ENCODE results near the gene TEX13D. TPM values are rescaled to one million over a fixed set of nuclear protein-coding genes. Genes with fewer than 3 reads are reported as not detected.

The TEX13D gene
- polyA plus RNA-seq, 1 of the 3 experiments (the other 2 are of a cell fraction), result not detected

DNA sequence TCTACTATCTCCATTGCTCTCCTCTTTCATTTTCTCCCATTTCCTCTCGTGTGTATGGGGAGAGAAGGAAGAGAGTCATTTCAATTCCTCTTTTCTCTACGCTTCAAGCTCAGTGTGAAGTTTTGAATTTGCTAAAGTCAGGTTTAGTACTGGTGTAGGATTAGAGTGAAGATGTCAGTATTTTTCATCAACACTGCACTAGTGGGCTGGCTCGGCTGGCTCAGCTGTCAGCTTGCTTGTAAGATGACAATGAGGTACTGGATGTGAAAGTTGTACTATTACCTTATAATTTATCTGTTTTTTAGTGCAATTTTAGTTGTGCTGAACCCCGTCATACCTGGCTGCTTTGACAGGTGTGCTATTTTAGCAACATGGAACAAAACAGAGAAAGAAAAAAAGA is 11.8 kb downstream of the TEX13D start:
- Histone ChIP-seq H3K27ac (ENCODE audit: low read depth in 2 of 2, low read length in 1 of 2) (no peak overlapping the region), H3K27me3 (ENCODE audit: insufficient read depth) (no peaks in the 10 kb centered on the region), H3K9me3 (no peaks in the 10 kb centered on the region), H2AFZ (ENCODE audit: low read depth) (no peak overlapping the region), H3K4me3 (ENCODE audit: low read depth in 2 of 2, low read length in 1 of 2) (no peak overlapping the region), H3K4me1 (ENCODE audit: control insufficient read depth in 1 of 2, insufficient read depth in 2 of 2, low read depth in 1 of 2, low read length in 1 of 2) (no peaks in the 10 kb centered on the region), H4K20me1 (ENCODE audit: insufficient read depth) (no peaks in the 10 kb centered on the region), H3K79me2 (ENCODE audit: insufficient read depth) (no peaks in the 10 kb centered on the region), H3K4me2 (no peak overlapping the region), H3K9me2 (no peaks in the 10 kb centered on the region), H3K9ac (no peak overlapping the region), H3F3A (replicated peaks; ENCODE audit: insufficient read depth) (no peaks in the 10 kb centered on the region), H3K36me3 (replicated peaks in 1 of 2; ENCODE audit: control insufficient read depth in 1 of 2, insufficient read depth in 2 of 2, low read length in 1 of 2) (no peaks in the 10 kb centered on the region)
- CTCF ChIA-PET, result no interaction called here
- WGBS (ENCODE audit: low lambda C conversion rate), result 33% methylated on average over 4 of the region's 4 CpGs
- POLR2A ChIA-PET, result no interaction called here
- no peak for DNase-seq
- TF ChIP-seq GABPA (IDR thresholded peaks at IDR 0.05; ENCODE audit: low read depth) (no peak), FOSL2 (IDR thresholded peaks at IDR 0.05; ENCODE audit: borderline replicate concordance, low read depth) (no peak), YY1 (IDR thresholded peaks at IDR 0.05; ENCODE audit: low read depth) (no peak), SIN3A (IDR thresholded peaks at IDR 0.05; ENCODE audit: borderline replicate concordance, low read depth, low read length) (no peak), RFX5 (IDR thresholded peaks at IDR 0.05; ENCODE audit: low read length) (no peak), TCF12 (IDR thresholded peaks at IDR 0.05) (no peak), GATA2 (CRISPR knock-in tag; IDR thresholded peaks at IDR 0.05) (no peak), NFIC (IDR thresholded peaks at IDR 0.05; ENCODE audit: borderline replicate concordance) (no peak), MXI1 (IDR thresholded peaks at IDR 0.05; ENCODE audit: low read depth, low read length) (no peak), TEAD4 (IDR thresholded peaks at IDR 0.05; ENCODE audit: borderline replicate concordance, insufficient read depth) (no peak), ELF1 (IDR thresholded peaks at IDR 0.05) (no peak)
- TF ChIP-seq, protein P1, sequence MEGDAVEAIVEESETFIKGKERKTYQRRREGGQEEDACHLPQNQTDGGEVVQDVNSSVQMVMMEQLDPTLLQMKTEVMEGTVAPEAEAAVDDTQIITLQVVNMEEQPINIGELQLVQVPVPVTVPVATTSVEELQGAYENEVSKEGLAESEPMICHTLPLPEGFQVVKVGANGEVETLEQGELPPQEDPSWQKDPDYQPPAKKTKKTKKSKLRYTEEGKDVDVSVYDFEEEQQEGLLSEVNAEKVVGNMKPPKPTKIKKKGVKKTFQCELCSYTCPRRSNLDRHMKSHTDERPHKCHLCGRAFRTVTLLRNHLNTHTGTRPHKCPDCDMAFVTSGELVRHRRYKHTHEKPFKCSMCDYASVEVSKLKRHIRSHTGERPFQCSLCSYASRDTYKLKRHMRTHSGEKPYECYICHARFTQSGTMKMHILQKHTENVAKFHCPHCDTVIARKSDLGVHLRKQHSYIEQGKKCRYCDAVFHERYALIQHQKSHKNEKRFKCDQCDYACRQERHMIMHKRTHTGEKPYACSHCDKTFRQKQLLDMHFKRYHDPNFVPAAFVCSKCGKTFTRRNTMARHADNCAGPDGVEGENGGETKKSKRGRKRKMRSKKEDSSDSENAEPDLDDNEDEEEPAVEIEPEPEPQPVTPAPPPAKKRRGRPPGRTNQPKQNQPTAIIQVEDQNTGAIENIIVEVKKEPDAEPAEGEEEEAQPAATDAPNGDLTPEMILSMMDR (IDR thresholded peaks at IDR 0.05), result no peak
- TF ChIP-seq, protein P2, sequence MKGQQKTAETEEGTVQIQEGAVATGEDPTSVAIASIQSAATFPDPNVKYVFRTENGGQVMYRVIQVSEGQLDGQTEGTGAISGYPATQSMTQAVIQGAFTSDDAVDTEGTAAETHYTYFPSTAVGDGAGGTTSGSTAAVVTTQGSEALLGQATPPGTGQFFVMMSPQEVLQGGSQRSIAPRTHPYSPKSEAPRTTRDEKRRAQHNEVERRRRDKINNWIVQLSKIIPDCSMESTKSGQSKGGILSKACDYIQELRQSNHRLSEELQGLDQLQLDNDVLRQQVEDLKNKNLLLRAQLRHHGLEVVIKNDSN (IDR thresholded peaks at IDR 0.05; ENCODE audit: borderline replicate concordance, low read depth), result no peak
- TF ChIP-seq, protein P3, sequence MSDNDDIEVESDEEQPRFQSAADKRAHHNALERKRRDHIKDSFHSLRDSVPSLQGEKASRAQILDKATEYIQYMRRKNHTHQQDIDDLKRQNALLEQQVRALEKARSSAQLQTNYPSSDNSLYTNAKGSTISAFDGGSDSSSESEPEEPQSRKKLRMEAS (IDR thresholded peaks at IDR 0.05; ENCODE audit: low read depth), result no peak

DNA sequence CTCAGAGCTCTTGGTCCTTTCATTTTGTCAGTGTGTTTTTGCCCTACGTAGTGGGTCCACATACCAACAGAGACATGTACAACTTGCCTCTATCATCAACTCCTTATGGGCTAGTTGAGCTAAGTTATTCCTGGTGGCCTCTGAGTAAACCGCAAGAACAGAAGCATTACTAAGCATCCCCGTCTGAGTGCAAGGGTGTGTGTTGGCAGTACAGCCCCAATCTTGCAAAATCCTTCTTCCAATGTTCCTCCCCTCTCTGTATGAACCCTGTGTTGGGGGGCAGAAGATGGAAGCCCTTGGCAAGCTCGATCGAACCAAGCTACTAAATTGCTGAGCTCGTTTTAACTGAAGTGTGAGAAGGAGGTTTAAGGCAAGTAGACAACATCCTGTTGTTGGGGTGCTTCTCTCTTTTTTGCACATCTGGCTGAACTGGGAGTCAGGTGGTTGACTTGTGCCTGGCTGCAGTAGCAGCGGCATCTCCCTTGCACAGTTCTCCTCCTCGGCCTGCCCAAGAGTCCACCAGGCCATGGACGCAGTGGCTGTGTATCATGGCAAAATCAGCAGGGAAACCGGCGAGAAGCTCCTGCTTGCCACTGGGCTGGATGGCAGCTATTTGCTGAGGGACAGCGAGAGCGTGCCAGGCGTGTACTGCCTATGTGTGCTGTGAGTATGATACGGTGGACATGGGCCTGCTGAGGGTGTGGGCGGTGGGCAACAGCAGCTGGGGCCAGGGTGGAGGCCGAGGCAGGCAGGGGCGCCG is 13.8 kb downstream of the TEX13D start, which contains the start of gene SH2D1A:
Gene SH2D1A, plus strand, starts transcription at position 447 of the 760 bp plus-strand sequence. Its CDS starts 80 bp downstream, at position 527.
- CTCF ChIA-PET, result no interaction called here
- Histone ChIP-seq H3K4me3 (ENCODE audit: low read depth in 2 of 2, low read length in 1 of 2) (no peak within 1 kb of the TSS), H3K9ac (no peak within 1 kb of the TSS), H4K20me1 (ENCODE audit: insufficient read depth) (no peaks in the 10 kb centered on the region), H3K4me2 (no peak within 1 kb of the TSS), H3K79me2 (ENCODE audit: insufficient read depth) (no peaks in the 10 kb centered on the region), H3K9me3 (no peaks in the 10 kb centered on the region), H3K36me3 (replicated peaks in 1 of 2; ENCODE audit: control insufficient read depth in 1 of 2, insufficient read depth in 2 of 2, low read length in 1 of 2) (no peaks in the 10 kb centered on the region), H2AFZ (ENCODE audit: low read depth) (no peak within 1 kb of the TSS), H3K27me3 (ENCODE audit: insufficient read depth) (no peaks in the 10 kb centered on the region), H3K27ac (ENCODE audit: low read depth in 2 of 2, low read length in 1 of 2) (no peak within 1 kb of the TSS), H3F3A (replicated peaks; ENCODE audit: insufficient read depth) (no peaks in the 10 kb centered on the region), H3K4me1 (ENCODE audit: control insufficient read depth in 1 of 2, insufficient read depth in 2 of 2, low read depth in 1 of 2, low read length in 1 of 2) (no peaks in the 10 kb centered on the region), H3K9me2 (no peaks in the 10 kb centered on the region)
- no peak for DNase-seq
- 42% methylated on average over 18 of the region's 19 CpGs for WGBS (ENCODE audit: low lambda C conversion rate)
- POLR2A ChIA-PET, result no interaction called here
- TF ChIP-seq, protein P3 (IDR thresholded peaks at IDR 0.05; ENCODE audit: low read depth), result no peak
- no peak for TF ChIP-seq RAD21 (IDR thresholded peaks at IDR 0.05; ENCODE audit: low read length)
- TF ChIP-seq FOXJ3 (CRISPR knock-in tag; IDR thresholded peaks at IDR 0.05), result no peak
- no peak for TF ChIP-seq MXI1 (IDR thresholded peaks at IDR 0.05; ENCODE audit: low read depth, low read length)
- TF ChIP-seq EP300 (IDR thresholded peaks at IDR 0.05; ENCODE audit: borderline replicate concordance in 1 of 2, low read depth in 1 of 2, low read length in 1 of 2), result no peak
- TF ChIP-seq, protein P4, sequence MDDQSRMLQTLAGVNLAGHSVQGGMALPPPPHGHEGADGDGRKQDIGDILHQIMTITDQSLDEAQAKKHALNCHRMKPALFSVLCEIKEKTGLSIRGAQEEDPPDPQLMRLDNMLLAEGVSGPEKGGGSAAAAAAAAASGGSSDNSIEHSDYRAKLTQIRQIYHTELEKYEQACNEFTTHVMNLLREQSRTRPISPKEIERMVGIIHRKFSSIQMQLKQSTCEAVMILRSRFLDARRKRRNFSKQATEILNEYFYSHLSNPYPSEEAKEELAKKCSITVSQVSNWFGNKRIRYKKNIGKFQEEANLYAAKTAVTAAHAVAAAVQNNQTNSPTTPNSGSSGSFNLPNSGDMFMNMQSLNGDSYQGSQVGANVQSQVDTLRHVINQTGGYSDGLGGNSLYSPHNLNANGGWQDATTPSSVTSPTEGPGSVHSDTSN (IDR thresholded peaks at IDR 0.05), result no peak
- no peak for TF ChIP-seq MEF2A (IDR thresholded peaks at IDR 0.05; ENCODE audit: borderline replicate concordance, low read depth)
- TF ChIP-seq RFX5 (IDR thresholded peaks at IDR 0.05; ENCODE audit: low read length), result no peak
- TF ChIP-seq YY1 (IDR thresholded peaks at IDR 0.05; ENCODE audit: low read depth), result no peak
- TF ChIP-seq, protein P2 (IDR thresholded peaks at IDR 0.05; ENCODE audit: borderline replicate concordance, low read depth), result no peak
- TF ChIP-seq GABPA (IDR thresholded peaks at IDR 0.05; ENCODE audit: low read depth), result no peak
- TF ChIP-seq, protein P5, sequence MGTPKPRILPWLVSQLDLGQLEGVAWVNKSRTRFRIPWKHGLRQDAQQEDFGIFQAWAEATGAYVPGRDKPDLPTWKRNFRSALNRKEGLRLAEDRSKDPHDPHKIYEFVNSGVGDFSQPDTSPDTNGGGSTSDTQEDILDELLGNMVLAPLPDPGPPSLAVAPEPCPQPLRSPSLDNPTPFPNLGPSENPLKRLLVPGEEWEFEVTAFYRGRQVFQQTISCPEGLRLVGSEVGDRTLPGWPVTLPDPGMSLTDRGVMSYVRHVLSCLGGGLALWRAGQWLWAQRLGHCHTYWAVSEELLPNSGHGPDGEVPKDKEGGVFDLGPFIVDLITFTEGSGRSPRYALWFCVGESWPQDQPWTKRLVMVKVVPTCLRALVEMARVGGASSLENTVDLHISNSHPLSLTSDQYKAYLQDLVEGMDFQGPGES (IDR thresholded peaks at IDR 0.05; ENCODE audit: low read depth, low read length), result no peak
- TF ChIP-seq RXRA (IDR thresholded peaks at IDR 0.05; ENCODE audit: borderline replicate concordance, low read depth), result no peak
